HCT116 (cell line): ENCODE data around the gene METTL25.

Experiments used
- CEBPB ChIP-seq: IDR thresholded peaks from 2 replicates; pipeline ENCODE4 v1.6.1; 2012; ENCODE audit warnings: low read depth
- EGR1 ChIP-seq: IDR thresholded peaks from 2 replicates; pipeline ENCODE4 v1.6.1; 2012; ENCODE audit warnings: low read depth
- EZH2 ChIP-seq: fragments of 200-600 bp; sonication (generic); IDR thresholded peaks from 2 replicates; pipeline ENCODE4 v1.6.1; 2017; ENCODE audit warnings: antibody characterized with exemption, mixed run types
- JUND ChIP-seq: IDR thresholded peaks from 2 replicates; pipeline ENCODE4 v1.6.1; 2012
- POLR2A ChIP-seq: IDR thresholded peaks from 2 replicates; pipeline ENCODE4 v1.7.0; 2011; ENCODE audit warnings: borderline replicate concordance; ENCODE audit not compliant: insufficient read depth, insufficient read length; ENCODE audit errors: extremely low read depth
- SIN3A ChIP-seq: IDR thresholded peaks from 2 replicates; pipeline ENCODE4 v1.6.1; 2012; ENCODE audit warnings: low read depth
- SP1 ChIP-seq: IDR thresholded peaks from 2 replicates; pipeline ENCODE4 v1.6.1; 2012; ENCODE audit warnings: low read depth
- TF ChIP-seq, protein P1 (sequence below), 3 experiments: fragments of 200-600 bp in 1 of 3; sonication (generic) in 1 of 3; IDR thresholded peaks in 2 of 3; conservative IDR thresholded peaks in 1 of 3; 2 replicates each; pipeline ENCODE4 v1.5.1; 2012 to 2017; ENCODE audit warnings: low read depth in 2 of 3, low read length in 2 of 3, antibody characterized with exemption in 1 of 3, borderline replicate concordance in 1 of 3, control low read depth in 1 of 3, mild to moderate bottlenecking in 1 of 3, mixed read lengths in 1 of 3, mixed run types in 1 of 3, moderate library complexity in 1 of 3; ENCODE audit not compliant: insufficient read depth in 1 of 3
- TF ChIP-seq, protein P2 (sequence below): IDR thresholded peaks from 2 replicates; pipeline ENCODE4 v1.6.1; 2012
- TF ChIP-seq, protein P3 (sequence below): IDR thresholded peaks from 2 replicates; pipeline ENCODE4 v1.6.1; 2012

DNA sequence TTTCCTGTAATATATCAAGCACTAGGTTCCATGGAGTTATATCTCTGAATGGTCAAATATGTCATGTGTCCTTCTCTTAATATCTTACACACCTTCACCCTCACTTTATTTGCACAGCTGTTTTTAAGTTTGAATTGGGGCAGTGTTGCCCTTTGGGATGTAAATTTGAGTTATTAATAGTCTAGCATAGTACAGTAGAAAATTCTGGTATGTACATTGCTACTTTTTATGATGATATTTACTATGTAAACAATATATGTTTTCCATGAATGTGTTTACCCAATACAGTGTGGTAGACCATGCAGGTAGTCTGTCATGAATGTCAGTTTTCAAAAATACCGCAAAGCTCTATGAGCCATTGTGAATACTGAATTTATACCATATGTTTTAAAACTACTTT lies 50.5 kb downstream of the METTL25 start:
- TF ChIP-seq, protein P1, sequence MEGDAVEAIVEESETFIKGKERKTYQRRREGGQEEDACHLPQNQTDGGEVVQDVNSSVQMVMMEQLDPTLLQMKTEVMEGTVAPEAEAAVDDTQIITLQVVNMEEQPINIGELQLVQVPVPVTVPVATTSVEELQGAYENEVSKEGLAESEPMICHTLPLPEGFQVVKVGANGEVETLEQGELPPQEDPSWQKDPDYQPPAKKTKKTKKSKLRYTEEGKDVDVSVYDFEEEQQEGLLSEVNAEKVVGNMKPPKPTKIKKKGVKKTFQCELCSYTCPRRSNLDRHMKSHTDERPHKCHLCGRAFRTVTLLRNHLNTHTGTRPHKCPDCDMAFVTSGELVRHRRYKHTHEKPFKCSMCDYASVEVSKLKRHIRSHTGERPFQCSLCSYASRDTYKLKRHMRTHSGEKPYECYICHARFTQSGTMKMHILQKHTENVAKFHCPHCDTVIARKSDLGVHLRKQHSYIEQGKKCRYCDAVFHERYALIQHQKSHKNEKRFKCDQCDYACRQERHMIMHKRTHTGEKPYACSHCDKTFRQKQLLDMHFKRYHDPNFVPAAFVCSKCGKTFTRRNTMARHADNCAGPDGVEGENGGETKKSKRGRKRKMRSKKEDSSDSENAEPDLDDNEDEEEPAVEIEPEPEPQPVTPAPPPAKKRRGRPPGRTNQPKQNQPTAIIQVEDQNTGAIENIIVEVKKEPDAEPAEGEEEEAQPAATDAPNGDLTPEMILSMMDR (IDR thresholded peaks at IDR 0.05 in 2 of 3, conservative IDR thresholded peaks at IDR 0.05 in 1 of 3; ENCODE audit: borderline replicate concordance in 1 of 3, insufficient read depth in 1 of 3, low read depth in 2 of 3, low read length in 2 of 3), result no peak
- TF ChIP-seq EZH2, result no peak
- no peak for TF ChIP-seq POLR2A
- TF ChIP-seq EGR1, result no peak
- TF ChIP-seq JUND, result no peak
- TF ChIP-seq SIN3A, result no peak
- TF ChIP-seq SP1, result no peak
- TF ChIP-seq, protein P2, sequence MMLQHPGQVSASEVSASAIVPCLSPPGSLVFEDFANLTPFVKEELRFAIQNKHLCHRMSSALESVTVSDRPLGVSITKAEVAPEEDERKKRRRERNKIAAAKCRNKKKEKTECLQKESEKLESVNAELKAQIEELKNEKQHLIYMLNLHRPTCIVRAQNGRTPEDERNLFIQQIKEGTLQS, result no peak
- no peak for TF ChIP-seq CEBPB
- TF ChIP-seq, protein P3, sequence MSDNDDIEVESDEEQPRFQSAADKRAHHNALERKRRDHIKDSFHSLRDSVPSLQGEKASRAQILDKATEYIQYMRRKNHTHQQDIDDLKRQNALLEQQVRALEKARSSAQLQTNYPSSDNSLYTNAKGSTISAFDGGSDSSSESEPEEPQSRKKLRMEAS, result no peak
